ENCODE measurements around the gene CNNM1.

Gene CNNM1

DNA sequence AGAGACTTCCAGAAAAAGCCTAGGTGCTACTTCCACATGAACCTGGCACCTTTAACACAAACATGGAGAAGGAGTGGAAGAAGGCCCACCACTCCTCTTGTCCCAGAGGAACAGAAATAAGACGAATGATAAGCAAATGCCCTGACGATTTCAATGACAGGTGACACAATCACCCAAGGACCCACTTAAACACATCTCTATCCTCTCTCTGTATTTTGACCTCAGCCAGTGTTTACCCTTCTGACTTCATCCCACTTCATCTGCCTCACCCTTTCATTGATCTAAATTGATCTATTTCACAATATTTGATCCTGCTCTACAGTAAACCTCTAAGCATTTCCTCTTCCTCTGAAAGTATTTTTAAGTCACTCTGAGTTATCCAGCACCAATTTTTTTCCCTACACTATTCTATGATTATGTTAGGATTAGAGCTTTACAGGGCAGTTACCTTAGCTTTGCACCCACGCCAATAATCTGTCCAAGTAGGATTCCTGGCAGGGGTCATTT, 92.1 kb downstream of the CNNM1 start:
- no peak for DNase-seq (ENCODE audit: low read depth)

DNA sequence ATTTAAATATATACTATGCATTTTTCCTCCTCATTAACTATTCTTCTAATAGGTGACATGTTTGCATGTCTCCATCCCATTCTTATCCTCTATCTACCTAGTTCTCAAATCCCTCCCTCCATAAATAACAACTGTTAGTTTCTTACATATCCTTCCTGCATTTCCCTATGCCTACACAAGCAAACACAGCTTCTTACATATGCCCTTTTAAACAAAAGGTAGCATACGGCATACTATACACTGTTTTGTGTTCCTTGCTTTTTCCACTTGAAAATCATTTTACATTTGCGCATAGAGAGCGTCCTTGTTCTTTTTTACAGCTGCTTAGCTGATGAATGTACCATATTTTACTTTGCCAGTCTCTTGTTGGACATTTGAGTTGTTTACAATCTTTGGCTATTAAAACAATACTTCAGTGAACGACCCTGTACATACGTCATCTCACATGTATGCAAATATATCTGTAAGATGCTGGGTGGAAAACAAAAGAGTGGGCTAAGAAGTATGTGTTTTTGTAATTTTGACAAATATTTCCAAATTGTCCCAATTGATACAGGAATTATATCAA, 93.5 kb downstream of the CNNM1 start:
- no peak for DNase-seq (ENCODE audit: low read depth)

DNA sequence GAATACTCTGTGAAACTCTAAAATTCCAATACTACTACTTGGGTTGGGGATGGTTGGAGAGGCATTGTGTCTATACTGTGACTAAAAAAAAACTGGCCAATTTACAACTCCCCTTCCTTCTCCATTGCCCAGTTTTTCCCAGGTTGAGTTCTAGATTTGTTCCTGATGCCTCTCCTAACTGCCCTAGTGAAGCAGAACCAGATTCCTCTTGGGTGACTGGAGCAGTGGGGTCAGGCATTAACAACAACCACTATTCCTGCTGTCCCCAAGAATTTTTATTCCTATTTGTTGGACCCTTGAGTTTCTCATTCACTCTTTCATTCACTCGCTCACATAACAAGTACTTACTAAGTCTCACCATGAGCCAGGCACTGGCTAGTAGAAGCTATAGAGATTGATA, 95.5 kb downstream of the CNNM1 start:
- no peak for DNase-seq (ENCODE audit: low read depth)

DNA sequence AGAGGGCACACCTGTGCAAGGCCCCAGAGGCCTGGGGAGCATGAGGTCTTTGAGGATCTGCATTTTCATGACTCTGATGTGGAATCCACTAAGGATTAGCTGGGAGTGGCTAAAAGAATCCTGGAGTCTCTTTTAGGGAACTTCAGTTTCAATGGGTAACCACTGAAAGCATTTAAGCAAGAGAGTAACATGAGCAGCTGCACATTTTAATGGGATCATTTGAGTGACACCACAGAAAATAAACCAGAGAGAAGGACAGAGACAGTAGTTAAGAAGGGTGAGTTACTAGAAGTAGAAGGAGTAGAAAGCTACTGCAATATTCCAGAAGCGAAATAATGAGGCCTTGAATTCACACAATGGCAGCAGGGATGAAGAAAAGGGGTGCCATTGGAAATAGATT, 96.0 kb downstream of the CNNM1 start:
- no peak for DNase-seq (ENCODE audit: low read depth)

DNA sequence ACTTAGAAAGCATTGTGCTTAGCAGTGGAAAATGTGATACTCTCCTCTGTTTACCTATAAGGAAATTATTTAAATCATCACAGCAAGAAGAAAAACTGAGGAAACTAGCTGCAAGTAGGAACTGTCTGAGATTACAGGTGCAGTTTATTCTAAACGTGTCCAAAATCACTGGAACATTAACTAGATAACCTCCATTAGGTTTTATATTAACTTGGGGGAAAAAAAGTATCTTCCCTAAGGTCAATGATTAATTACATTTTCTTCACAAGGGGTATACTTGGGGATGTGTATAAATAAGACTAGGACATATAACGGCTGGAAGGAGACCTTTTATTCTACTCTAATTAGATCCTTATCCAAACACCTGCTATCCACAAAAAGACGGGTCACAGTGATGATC, 97.5 kb downstream of the CNNM1 start:
- no peak for DNase-seq (ENCODE audit: low read depth)

DNA sequence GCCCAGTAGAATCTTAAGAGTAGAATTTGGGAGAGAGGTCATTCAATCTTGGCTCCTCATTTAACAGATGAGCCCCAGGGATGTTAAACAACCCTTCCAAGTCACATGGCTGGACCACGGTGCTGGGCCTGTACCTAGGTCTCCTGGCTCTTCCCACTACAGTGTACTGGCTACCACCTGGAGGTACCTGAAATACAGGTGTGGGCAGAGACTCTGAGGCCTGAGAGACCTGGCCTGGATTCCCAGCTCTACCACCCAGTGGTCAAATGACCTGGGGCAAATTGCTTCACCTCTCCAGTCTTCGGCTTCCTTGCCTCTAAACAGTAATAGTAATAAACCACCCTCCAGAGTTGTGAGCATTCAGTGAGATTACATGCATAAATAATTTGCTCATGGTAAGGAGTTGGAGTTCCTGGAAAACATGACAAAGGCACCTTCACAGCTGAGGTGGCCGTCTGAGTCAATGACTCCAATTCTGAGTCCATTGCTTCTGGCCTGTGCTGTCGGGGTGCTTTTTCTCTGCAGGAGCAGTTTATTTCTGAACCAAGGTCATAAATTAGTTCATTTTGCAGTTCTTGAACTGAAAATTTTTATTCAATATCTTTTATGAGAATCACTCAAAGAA, 98.5 kb downstream of the CNNM1 start:
- no peak for DNase-seq (ENCODE audit: low read depth)

DNA sequence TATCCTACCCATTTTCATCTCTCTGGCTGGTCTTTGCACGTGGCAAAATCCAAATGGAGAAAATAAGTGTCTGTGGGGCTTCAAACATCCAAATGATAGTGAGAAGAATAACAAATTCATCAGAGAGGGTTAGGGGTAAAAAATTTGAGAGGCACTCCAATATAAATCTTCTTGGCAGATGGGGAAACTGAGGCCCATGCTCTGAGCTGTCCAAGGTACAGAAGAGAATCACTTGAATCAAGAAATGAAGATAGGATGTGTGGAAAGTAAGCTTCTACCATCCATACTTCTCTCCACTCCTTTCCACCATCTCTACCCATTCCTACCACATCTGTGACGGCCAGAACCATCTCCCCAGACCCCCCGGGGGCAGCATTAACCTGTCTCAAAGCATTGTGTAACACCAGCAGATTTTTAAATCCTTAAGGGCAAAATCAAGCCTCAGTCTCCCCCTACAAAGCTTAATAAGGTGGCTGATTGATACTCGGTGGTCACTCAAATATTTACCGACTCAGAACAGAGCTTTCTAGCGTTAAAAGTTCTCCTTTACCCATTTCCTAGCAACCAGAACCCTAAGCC, 100.5 kb downstream of the CNNM1 start:
- DNase-seq (ENCODE audit: low read depth) = no peak

DNA sequence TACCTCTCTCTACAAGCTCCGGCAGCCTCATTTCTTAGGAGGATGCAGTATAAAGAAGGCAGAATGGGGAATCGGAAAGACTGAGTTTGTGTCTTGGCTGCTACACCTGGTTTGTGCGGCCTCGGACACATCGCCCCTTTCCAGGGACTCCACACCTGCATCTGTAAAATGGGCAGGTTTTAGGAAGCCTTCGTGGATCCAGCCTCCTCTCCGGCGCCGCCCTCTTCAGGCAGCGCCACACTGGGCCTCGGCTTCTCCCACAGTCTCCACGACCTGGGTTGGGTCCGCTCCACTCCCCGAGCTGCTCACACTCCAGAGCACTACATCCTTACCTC, 100.9 kb downstream of the CNNM1 start:
- no peak for DNase-seq (ENCODE audit: low read depth)

DNA sequence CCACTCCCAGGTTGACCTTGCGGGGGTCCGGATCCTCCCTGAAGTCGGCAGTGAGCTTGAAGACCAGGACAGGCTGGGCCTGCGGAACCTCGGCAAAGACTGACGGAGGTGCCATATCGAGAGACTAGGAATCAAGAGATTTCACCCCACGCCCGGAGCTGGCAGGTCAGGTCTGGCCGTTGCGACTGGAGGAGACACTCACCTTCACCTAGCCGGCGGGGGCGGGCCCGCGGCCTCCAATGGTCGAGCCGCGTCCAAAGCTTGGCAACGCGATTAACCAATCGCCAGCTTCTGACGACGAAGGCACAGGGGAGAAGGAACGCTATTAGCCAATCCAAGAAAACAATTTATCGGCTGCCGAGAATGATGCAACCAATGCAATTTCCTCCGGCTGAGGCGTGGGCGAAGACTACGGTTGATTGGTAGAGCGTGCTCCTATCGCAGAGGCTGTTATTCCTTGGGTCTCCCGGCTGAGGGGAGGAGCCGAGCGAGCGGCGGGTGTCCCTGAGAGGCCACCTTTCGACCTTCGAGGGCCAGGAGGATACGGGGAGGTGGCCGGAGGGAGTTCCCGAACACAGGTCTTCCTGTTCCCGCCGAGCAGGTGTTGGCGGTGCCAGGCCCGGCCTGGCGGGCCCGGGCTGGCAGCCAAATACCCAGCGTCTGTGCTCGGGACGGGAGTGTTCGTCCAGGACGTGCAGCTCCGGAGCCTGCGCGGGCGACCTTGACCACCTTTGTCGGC, 101.5 kb downstream of the CNNM1 start, which contains the start of gene GOT1:
GOT1 (minus strand) TSS at position 174 of the 739 bp plus-strand sequence; CDS start at position 115, 59 bp downstream.
- peak; percentile 76 for DNase-seq (ENCODE audit: low read depth)

DNA sequence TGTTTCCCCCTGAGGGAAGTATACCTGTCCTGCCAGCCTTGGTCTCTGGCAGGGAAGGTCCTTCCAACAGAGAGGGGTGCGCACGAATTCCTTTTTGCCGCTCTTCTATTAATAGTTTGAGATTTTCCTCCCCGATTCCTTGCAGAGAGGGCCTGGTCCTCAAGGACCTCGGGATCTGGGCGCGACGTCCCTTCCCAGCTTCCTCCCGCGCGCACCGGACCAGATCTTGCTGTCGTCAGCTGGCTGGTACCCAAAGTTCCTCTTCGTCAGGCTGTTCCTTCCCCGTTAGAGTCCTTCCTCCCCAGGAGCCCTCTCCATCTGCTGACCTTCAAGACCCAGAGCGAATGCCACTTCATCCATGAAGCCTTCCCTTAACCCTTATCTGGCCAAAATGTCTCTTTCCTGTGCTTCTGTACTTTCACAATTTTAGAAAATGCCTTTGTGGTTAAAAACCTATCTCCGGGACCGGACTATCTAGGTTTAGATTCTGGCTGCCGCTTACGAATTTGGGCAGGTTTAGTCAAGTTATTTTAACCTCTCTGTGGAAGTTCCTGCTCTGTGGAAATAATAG, 102.1 kb downstream of the CNNM1 start:
- DNase-seq (ENCODE audit: low read depth) = no peak

DNA sequence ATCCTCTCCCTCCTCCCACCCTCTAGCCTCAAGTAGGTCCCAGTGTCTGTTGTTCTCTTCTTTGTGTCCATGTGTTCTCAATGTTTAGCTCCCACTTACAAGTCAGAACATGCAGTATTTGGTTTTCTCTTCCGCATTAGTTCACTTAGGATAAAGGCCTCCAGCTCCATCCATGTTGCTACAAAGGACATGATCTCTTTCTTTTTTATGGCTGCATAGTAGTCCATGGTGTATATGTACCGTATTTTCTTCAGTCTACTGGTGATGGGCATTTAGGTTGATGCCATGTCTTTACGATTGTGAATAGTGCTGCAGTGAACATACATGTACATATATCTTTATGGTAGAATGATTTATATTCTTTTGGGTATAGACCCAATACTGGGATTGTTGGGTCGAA, 102.9 kb downstream of the CNNM1 start:
- DNase-seq (ENCODE audit: low read depth) = no peak

DNA sequence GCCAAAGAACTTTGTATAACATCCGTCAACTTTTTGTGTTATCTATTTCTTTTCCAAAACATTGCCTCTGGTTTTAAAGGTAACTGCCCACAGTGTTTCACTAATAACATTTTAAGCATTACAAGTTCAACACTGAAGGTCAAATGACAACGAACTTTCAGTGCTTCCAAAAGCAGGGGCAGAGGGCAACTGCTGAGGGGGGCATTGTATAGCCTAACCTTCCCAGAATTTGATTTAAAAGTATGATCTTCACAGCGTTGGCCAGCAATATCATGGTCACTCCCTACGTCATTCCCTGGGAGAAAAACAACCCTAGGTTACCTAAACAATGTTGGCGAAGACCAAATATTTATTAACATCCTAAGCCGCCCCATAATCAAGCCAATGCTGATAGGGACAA, 103.7 kb downstream of the CNNM1 start:
- no peak for DNase-seq (ENCODE audit: low read depth)

DNA sequence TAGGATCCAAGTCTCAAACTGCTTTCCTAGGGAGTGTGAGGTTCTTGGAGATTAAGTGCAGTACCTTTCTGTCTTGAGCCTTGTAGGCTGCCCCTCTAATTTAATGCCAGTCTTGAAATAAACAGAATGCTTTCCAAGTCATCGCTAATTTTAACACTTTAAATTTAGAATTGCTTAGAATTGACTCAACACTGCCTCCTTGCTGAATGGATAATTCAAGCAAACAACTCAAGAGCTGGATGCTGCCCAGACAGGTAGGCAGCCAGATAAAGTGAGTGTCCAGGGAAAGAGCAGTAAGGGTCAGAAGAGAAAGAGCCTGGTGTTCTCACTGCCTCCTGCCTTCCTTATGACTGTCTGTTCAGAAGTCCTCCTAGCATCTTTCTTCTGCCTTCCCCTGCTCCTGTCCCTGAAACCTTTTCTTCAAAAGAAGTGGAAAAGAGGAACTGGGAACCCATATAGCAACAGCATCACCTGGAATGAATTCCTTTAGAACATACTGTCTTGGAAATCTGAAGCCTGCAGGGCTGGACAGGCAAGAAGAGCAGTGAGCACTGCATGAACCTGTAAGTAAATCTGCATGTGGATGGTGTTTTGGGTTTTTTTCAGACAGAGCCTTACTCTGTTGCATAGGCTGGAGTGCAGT, 104.3 kb downstream of the CNNM1 start:
- no peak for DNase-seq (ENCODE audit: low read depth)

DNA sequence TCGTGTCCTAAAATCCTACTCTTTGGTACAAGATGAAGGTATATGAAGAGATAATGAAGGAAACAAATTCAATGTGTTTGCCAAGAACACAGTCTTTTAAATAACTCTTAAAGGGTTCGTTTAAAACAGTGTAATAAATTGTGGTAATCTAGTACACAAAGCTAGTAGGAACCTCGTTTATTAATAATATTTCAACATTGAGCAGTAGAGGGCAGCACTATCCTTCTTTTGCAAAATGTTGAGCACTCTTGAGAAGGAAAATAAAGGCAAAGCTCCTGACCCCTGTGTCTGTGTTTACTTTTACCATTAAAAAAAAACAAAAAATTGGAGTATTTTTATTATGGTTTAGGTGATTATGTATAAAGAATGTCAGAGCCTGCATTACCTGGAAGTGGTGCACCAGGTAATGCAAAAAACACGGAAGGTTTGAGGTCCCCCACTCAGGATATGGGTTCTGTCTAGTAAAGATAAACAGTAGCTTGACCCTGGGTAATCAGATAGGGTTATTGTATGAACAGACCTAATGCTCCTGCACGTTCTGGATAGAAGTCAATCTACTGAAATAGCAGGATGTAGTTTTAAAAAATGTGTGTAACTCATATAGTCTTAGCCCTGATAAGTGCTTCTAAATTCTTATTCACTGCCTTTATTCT, 107.0 kb downstream of the CNNM1 start:
- DNase-seq (ENCODE audit: low read depth) = no peak

DNA sequence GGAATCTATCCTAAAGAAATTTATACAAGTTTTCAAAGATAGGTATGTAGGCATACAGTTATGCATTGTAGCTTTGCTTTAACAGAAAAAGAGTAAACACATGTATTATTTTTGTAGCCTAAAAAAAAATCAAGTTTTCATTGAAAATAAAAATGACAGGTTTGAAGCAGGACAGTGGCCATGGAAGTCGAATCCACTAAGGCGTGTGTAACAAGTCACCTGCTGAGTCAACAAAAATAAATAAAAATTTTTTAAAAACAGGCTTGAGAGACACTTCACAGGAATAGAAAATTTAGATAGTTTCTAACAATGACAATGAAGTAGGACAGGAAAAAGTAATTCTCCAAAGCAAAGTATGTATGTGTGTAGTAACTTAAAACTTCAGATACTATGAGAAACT, 109.7 kb downstream of the CNNM1 start:
- DNase-seq (ENCODE audit: low read depth) = no peak

DNA sequence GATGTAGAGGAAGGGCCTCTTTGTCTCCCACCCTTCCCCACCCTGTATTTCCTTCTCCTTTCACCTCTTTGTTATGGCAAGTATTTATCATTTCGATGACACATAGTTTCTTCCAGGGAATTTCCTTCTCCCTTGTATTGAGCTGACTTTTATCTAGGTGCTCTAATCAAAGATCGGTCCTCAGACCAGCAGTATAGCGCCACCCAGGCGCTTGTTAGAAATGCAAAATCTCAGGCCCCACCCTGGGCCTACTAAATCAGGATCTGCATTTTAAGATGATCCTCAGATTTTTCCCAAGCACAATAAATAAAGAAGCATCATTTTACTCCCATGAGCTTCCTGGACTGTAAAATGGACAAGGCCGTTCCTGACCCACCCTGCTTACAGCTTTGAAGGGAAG, 113.2 kb downstream of the CNNM1 start:
- DNase-seq (ENCODE audit: low read depth) = no peak

DNA sequence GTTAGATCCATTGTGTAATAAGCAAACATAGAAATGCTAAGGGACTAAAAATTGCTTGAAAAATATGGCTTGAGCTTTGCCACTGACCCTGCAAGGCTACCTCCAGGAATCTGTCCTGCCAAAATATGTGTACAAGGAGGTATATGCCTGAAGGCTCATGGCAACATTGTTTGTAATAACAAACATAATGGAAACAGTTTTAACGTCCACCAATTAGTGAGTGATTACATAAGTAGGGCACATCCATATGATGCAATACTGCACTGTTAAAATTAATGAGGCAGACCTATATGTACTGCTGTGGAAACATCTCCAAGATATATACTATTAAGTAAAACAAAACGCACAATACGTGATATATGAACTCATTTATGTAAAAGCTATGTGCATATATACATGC, 114.3 kb downstream of the CNNM1 start:
- DNase-seq (ENCODE audit: low read depth) = no peak

Measured in HS-27A (cell line).